ENCODE measurements around the gene PDE1A. TPM values are rescaled to one million over a fixed set of nuclear protein-coding genes. Genes with fewer than 3 reads are reported as not detected.

PDE1A gene
- total and polyA plus RNA-seq, 2 donors (not counting 1 experiment from before 2014, with no cell fraction given), result 0.07 TPM; not detected in 1

GRCh38 chr2:182208421-182208820 is 218.4 kb downstream of the PDE1A start:
- Mint-ChIP-seq H3K9me3 (ENCODE audit: insufficient read depth) (peaks cover 8% of the 10 kb centered on the region), H3K27ac (no peak overlapping the region), H3K4me1 (peaks cover 6% of the 10 kb centered on the region), H3K27me3 (no peaks in the 10 kb centered on the region), H3K4me3 (no peak overlapping the region)
- no peak overlapping the region for H2AFZ ChIP-seq (ENCODE audit: insufficient read depth, low read depth, low read length, poor library complexity, severe bottlenecking)
- no peaks in the 10 kb centered on the region for H3K79me2 ChIP-seq (ENCODE audit: control insufficient read depth, insufficient read depth, low read length)
- ChIA-PET POLR2A (no interaction called here), CTCF (no interaction called here)
- no peaks in the 10 kb centered on the region for H4K20me1 ChIP-seq (ENCODE audit: control insufficient read depth, insufficient read depth, low read length, poor library complexity, severe bottlenecking)
- intact Hi-C loops (cut with micrococcal nuclease), result no loop called here
- no peak overlapping the region for H3K4me2 ChIP-seq (replicated peaks; ENCODE audit: low read depth, low read length, poor library complexity, severe bottlenecking)
- no peak overlapping the region for H3K27ac ChIP-seq (ENCODE audit: low read length in 2 of 2)
- ATAC-seq (ENCODE audit: low read depth), result no peak
- no peak overlapping the region for H3K4me3 ChIP-seq (ENCODE audit: control extremely low read depth in 1 of 5, extremely low read depth in 1 of 5, insufficient read depth in 1 of 5, low read depth in 2 of 5, low read length in 4 of 5)
- no peak for TF ChIP-seq CTCF (IDR thresholded peaks at IDR 0.05)
- H3K9ac ChIP-seq (ENCODE audit: low read length), result no peak overlapping the region
- H3K36me3 ChIP-seq (replicated peaks in 1 of 2; ENCODE audit: control extremely low read depth in 1 of 2, control insufficient read depth in 1 of 2, extremely low read depth in 1 of 2, insufficient read depth in 2 of 2, low read length in 1 of 2), result no peaks in the 10 kb centered on the region
- peaks cover 0 to 3% (median 0%) of the 10 kb centered on the region in 3 donors for H3K9me3 ChIP-seq (ENCODE audit: control extremely low read depth in 1 of 3, control insufficient read depth in 2 of 3, insufficient read depth in 1 of 3, low read length in 2 of 3)
- 80% methylated on average over 4 of the region's 4 CpGs for WGBS (ENCODE audit: insufficient coverage)
- peaks cover 0 to 5% of the 10 kb centered on the region in 2 donors for H3K4me1 ChIP-seq (ENCODE audit: control insufficient read depth in 2 of 2, insufficient read depth in 2 of 2, low read length in 2 of 2)
- DNase-seq, result no peak
- H3K27me3 ChIP-seq (replicated peaks in 1 of 4; ENCODE audit: control extremely low read depth in 1 of 4, control insufficient read depth in 3 of 4, insufficient read depth in 4 of 4, low read length in 3 of 4), result no peaks in the 10 kb centered on the region

DNA sequence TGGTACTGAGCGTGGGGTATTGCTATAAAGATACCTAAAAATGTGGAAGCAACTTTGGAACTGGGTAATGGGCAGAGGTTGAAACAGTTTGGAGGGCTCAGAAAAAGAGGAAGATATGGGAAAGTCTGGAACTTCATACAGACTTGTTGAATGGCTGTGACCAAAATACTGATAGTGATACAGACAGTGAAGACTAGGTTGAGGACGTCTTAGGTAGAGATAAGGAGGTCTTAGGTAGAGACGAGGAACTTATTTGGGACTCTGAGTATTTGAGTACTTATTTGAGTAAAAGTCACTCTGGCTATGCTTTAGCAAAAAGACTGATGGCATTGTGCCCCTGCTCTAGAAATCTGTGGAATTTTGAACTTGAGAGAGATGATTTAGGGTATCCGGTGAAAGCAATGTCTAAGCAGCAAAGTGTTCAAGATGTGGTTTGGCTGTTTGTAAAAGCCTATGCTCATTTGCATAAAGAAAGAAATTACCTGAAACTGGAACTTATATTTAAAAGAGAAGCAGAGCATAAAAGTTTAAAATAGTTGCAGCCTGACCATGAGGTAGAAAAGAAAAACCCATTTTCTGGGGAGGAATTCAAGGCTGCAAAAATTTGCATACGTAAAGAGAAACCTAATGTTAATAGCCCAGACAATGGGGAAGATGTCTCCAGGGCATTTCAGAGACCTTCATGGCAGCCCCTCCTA is 219.6 kb downstream of the PDE1A start:
- ATAC-seq (ENCODE audit: low read depth), result no peak
- H3K4me1 ChIP-seq (ENCODE audit: control insufficient read depth in 2 of 2, insufficient read depth in 2 of 2, low read length in 2 of 2), result peaks cover 0 to 5% of the 10 kb centered on the region in 2 donors
- H3K27me3 ChIP-seq (replicated peaks in 1 of 4; ENCODE audit: control extremely low read depth in 1 of 4, control insufficient read depth in 3 of 4, insufficient read depth in 4 of 4, low read length in 3 of 4), result no peaks in the 10 kb centered on the region
- H3K4me3 ChIP-seq (ENCODE audit: control extremely low read depth in 1 of 5, extremely low read depth in 1 of 5, insufficient read depth in 1 of 5, low read depth in 2 of 5, low read length in 4 of 5), result no peak overlapping the region
- H4K20me1 ChIP-seq (ENCODE audit: control insufficient read depth, insufficient read depth, low read length, poor library complexity, severe bottlenecking), result no peaks in the 10 kb centered on the region
- H3K36me3 ChIP-seq (replicated peaks in 1 of 2; ENCODE audit: control extremely low read depth in 1 of 2, control insufficient read depth in 1 of 2, extremely low read depth in 1 of 2, insufficient read depth in 2 of 2, low read length in 1 of 2), result no peaks in the 10 kb centered on the region
- no peak overlapping the region for H3K9ac ChIP-seq (ENCODE audit: low read length)
- ChIA-PET CTCF (no interaction called here), POLR2A (no interaction called here)
- H3K4me3 Mint-ChIP-seq, result no peak overlapping the region
- peaks cover 0 to 3% (median 0%) of the 10 kb centered on the region in 3 donors for H3K9me3 ChIP-seq (ENCODE audit: control extremely low read depth in 1 of 3, control insufficient read depth in 2 of 3, insufficient read depth in 1 of 3, low read length in 2 of 3)
- peaks cover 8% of the 10 kb centered on the region for H3K9me3 Mint-ChIP-seq (ENCODE audit: insufficient read depth)
- H3K27ac Mint-ChIP-seq, result no peak overlapping the region
- peaks cover 6% of the 10 kb centered on the region for H3K4me1 Mint-ChIP-seq
- no peak overlapping the region for H2AFZ ChIP-seq (ENCODE audit: insufficient read depth, low read depth, low read length, poor library complexity, severe bottlenecking)
- WGBS (ENCODE audit: insufficient coverage), result 88% methylated on average over 5 of the region's 5 CpGs
- H3K79me2 ChIP-seq (ENCODE audit: control insufficient read depth, insufficient read depth, low read length), result no peaks in the 10 kb centered on the region
- no peak overlapping the region for H3K4me2 ChIP-seq (replicated peaks; ENCODE audit: low read depth, low read length, poor library complexity, severe bottlenecking)
- TF ChIP-seq CTCF (IDR thresholded peaks at IDR 0.05) (no peak), EZH2 (IDR thresholded peaks at IDR 0.05; ENCODE audit: borderline replicate concordance, insufficient read depth, low read depth, low read length, poor library complexity, severe bottlenecking) (no peak)
- no peaks in the 10 kb centered on the region for H3K27me3 Mint-ChIP-seq
- no peak for DNase-seq
- H3K27ac ChIP-seq (ENCODE audit: low read length in 2 of 2), result no peak overlapping the region
- intact Hi-C loops (cut with micrococcal nuclease), result no loop called here

Measured in B cell (primary cell).